Muscle layer of duodenum (tissue), 2 donors: Measurements from ENCODE around the gene RIPK3.

Experiments
- H3K27ac ChIP-seq: one replicate; pipeline ENCODE4 v1.7.0; 2013; ENCODE audit warnings: mild to moderate bottlenecking, low read length
- H3K27me3 ChIP-seq: one replicate; pipeline ENCODE4 v1.7.0; 2013; ENCODE audit warnings: low read depth, mild to moderate bottlenecking, control low read depth, low read length
- H3K36me3 ChIP-seq, 2 donors: one replicate each; pipeline ENCODE4 v1.7.0; 2013; ENCODE audit warnings: low read length in 2 of 2, control low read depth in 1 of 2, mild to moderate bottlenecking in 1 of 2; ENCODE audit not compliant: insufficient read depth in 2 of 2, control insufficient read depth in 1 of 2
- H3K4me1 ChIP-seq, 2 donors: one replicate each; pipeline ENCODE4 v1.7.0; 2013; ENCODE audit warnings: low read length in 2 of 2, mild to moderate bottlenecking in 2 of 2, control low read depth in 1 of 2, moderate library complexity in 1 of 2; ENCODE audit not compliant: insufficient read depth in 2 of 2, control insufficient read depth in 1 of 2
- H3K4me3 ChIP-seq, 2 donors: one replicate each; pipeline ENCODE4 v1.7.0; 2013; ENCODE audit warnings: low read length in 2 of 2, low read depth in 1 of 2, mild to moderate bottlenecking in 1 of 2
- H3K9me3 ChIP-seq, 2 donors: one replicate each; pipeline ENCODE4 v1.7.0; 2013; ENCODE audit warnings: low read length in 2 of 2, control low read depth in 1 of 2, mild to moderate bottlenecking in 1 of 2; ENCODE audit not compliant: control insufficient read depth in 1 of 2
- donor health status: healthy.

The RIPK3 gene

DNA sequence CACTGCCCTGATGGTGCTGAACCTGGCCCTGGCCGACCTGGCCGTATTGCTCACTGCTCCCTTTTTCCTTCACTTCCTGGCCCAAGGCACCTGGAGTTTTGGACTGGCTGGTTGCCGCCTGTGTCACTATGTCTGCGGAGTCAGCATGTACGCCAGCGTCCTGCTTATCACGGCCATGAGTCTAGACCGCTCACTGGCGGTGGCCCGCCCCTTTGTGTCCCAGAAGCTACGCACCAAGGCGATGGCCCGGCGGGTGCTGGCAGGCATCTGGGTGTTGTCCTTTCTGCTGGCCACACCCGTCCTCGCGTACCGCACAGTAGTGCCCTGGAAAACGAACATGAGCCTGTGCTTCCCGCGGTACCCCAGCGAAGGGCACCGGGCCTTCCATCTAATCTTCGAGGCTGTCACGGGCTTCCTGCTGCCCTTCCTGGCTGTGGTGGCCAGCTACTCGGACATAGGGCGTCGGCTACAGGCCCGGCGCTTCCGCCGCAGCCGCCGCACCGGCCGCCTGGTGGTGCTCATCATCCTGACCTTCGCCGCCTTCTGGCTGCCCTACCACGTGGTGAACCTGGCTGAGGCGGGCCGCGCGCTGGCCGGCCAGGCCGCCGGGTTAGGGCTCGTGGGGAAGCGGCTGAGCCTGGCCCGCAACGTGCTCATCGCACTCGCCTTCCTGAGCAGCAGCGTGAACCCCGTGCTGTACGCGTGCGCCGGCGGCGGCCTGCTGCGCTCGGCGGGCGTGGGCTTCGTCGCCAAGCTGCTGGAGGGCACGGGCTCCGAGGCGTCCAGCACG lies 23.8 kb downstream of the RIPK3 start:
- H3K36me3 ChIP-seq: peaks cover 0 to 4% of the 10 kb centered on the region in 2 donors
- H3K4me3 ChIP-seq: peak overlapping the region in 1 of 2 donors; percentile 17
- no peaks in the 10 kb centered on the region for H3K9me3 ChIP-seq
- H3K4me1 ChIP-seq: peaks cover 9 to 11% of the 10 kb centered on the region in 2 donors
- H3K27me3 ChIP-seq: peaks cover 4% of the 10 kb centered on the region
- no peak overlapping the region for H3K27ac ChIP-seq

DNA sequence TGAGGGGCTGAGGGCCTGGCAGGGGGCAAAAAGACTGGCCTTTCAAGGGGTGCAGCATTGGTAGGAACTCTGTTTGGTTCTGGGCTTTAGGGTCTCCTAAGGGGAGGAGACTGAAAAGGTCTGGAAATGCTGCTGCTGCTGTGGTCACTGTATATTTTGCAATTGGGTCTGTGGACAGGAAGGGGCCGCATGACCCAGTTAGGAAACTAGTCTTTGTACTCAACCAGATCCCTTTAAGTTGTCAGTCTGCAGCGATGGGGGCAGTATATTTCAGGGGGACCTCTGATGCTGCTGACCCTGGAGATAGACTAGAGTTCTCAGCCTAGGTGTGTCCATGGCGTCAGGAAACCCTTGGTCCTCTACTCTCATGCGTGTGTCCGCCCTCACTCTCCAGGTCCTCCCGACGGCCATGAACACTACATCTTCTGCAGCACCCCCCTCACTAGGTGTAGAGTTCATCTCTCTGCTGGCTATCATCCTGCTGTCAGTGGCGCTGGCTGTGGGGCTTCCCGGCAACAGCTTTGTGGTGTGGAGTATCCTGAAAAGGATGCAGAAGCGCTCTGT lies 24.5 kb downstream of the RIPK3 start:
- Histone ChIP-seq H3K36me3 (peaks cover 0 to 4% of the 10 kb centered on the region in 2 donors), H3K4me1 (peaks cover 11 to 16% of the 10 kb centered on the region in 2 donors), H3K27me3 (peaks cover 4% of the 10 kb centered on the region), H3K27ac (no peak overlapping the region), H3K4me3 (peak overlapping the region in 1 of 2 donors; percentile 9), H3K9me3 (no peaks in the 10 kb centered on the region)

DNA sequence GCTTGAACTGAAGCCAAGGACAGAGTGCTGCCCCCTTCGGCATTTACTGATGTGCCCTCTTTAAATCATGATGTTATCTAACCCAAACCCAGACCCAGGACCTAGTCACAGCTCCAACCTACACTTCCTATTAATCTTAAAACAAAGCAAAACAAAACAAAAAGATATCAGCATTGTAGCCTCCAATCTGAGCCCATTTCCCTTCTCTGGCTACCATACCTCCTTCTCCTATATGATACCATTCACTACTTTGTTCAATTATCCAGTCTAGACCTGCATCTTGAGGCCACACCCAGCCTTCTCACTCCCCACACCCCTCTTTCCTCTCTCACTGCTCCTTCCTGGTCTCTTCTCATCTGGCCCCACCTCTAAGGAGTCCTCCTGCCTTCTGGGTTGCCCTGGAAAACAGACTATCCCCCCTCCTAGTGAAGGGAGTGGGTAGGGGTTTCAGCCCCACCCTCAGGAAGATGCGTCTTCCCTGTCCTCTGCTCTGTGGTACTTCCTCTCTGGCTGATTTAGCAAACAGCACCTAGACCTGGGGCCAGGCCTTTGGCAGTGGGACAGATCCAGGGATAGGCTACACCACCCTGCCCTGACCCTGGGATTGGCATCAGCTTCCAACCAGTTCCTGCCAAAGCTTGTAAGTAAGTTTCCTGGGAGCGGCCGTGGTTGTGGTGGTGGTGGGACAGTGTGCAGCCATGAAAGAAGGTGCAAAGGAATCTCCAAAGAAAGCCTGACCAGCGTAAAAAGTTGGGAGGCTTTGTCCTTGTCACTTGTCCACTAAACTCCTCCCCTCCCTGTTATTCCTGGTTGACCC lies 25.2 kb downstream of the RIPK3 start:
- Histone ChIP-seq H3K4me1 (peaks cover 18 to 23% of the 10 kb centered on the region in 2 donors), H3K9me3 (no peaks in the 10 kb centered on the region), H3K27me3 (no peaks in the 10 kb centered on the region), H3K27ac (no peak overlapping the region), H3K4me3 (peak overlapping the region in 1 of 2 donors; percentile 9), H3K36me3 (peaks cover 0 to 4% of the 10 kb centered on the region in 2 donors)

DNA sequence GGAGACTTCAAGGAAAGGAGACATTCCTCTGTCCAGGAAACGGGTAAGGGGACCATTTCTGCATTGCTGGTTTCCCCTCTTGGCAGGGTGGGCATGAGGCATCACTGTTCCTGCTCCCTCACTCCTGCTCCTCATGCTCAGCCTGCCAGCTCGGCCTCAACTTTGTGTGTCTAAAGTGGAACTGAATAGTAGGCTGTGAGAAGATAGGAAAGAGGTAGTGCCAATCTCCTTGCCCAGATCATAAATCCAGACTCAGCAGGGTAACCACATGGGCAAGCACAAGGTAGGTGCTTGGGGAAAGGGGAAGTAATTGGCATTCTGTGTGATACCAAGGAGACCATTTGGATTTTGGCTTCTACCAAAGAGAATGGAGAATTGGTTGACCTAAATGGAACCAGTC lies 25.9 kb downstream of the RIPK3 start:
- H3K27ac ChIP-seq: no peak overlapping the region

DNA sequence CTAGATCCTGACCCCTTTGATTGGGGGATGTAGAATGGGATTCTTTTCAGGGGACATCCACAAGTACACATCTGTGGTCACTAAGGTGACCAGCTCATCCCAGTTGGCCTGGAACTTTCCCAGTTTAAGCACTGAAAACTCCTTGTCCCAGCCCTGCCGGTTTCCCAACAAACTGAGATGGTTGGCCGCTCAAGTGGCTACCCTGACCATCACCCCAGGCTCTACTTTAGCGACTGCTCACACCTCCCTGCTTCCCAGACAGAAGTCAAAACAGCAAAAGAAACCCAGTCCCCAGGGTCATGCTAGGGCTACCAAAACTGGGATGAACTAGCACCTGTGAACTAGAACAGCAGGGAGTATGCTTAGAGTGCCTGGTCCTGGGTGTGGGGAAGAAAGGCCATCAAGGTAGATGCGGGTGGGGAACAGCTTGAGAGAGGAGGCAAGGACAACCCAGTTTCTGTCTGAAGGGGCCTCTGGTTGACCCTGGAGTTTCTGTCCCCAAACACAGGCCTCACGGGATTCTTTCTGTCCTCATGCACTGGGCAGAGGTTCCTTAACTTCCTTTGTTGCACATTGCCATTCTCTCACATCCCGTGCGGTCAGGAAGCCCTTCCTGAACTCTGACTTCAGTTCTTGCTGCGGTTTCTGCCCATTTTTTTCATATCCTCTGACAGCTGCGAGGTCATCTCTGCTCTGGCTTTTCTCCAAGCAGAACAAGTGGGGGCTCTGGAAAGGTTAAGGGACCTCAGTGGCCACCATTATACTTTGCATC lies 26.9 kb downstream of the RIPK3 start:
- no peaks in the 10 kb centered on the region for H3K9me3 ChIP-seq
- H3K36me3 ChIP-seq: peaks cover 0 to 4% of the 10 kb centered on the region in 2 donors
- H3K27ac ChIP-seq: peak overlapping the region; percentile 40
- H3K27me3 ChIP-seq: no peaks in the 10 kb centered on the region
- H3K4me1 ChIP-seq: peaks cover 21 to 28% of the 10 kb centered on the region in 2 donors
- no peak overlapping the region for H3K4me3 ChIP-seq

More for the DNA sequence above, 25.9 kb downstream of the RIPK3 start:
- H3K9me3 ChIP-seq: no peaks in the 10 kb centered on the region
- H3K4me3 ChIP-seq: no peak overlapping the region
- H3K4me1 ChIP-seq: peaks cover 21 to 27% of the 10 kb centered on the region in 2 donors
- H3K27me3 ChIP-seq: no peaks in the 10 kb centered on the region
- peaks cover 0 to 4% of the 10 kb centered on the region in 2 donors for H3K36me3 ChIP-seq

DNA sequence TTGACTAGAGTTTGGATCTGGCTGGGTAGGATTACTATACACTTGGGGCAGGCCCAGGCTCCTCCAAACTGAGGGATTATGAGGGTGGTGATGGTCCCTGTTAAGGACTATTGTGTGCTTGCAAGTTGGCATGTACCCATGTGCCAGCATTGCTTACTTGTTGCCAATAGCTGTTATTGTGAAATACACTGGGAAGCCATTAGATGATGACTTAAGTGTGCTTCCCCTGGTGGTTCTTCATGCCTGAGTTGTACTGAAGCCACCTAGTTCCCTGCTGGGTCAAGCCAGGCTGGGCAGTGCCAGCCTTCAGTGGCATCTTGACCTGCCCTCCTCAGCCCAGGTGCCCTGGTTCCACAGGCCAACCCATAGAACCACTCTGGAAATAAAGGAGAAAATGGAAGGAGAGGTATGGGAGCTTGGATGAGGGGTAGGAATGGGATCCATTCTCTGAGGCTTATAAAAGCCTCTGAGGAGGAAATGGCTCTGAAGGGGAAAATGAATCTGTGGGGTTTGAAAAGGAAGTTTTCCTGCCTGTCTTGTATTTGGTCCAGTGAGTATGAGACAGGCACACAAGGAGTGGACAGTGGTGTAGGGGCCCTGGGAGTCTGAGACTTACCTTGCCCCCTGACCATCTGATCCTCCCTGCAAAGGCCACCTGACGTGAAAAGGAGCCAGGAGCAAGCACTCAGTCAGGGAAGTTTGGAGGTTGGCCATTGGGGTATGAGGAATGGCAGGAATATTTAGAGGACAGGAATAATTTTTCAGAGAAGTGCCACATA lies 27.8 kb downstream of the RIPK3 start:
- H3K4me1 ChIP-seq: peaks cover 21 to 32% of the 10 kb centered on the region in 2 donors
- peak overlapping the region; percentile 55 to 71 for H3K4me3 ChIP-seq
- H3K36me3 ChIP-seq: peaks cover 4 to 5% of the 10 kb centered on the region in 2 donors
- no peaks in the 10 kb centered on the region for H3K27me3 ChIP-seq
- no peaks in the 10 kb centered on the region for H3K9me3 ChIP-seq
- peak overlapping the region; percentile 40 for H3K27ac ChIP-seq

DNA sequence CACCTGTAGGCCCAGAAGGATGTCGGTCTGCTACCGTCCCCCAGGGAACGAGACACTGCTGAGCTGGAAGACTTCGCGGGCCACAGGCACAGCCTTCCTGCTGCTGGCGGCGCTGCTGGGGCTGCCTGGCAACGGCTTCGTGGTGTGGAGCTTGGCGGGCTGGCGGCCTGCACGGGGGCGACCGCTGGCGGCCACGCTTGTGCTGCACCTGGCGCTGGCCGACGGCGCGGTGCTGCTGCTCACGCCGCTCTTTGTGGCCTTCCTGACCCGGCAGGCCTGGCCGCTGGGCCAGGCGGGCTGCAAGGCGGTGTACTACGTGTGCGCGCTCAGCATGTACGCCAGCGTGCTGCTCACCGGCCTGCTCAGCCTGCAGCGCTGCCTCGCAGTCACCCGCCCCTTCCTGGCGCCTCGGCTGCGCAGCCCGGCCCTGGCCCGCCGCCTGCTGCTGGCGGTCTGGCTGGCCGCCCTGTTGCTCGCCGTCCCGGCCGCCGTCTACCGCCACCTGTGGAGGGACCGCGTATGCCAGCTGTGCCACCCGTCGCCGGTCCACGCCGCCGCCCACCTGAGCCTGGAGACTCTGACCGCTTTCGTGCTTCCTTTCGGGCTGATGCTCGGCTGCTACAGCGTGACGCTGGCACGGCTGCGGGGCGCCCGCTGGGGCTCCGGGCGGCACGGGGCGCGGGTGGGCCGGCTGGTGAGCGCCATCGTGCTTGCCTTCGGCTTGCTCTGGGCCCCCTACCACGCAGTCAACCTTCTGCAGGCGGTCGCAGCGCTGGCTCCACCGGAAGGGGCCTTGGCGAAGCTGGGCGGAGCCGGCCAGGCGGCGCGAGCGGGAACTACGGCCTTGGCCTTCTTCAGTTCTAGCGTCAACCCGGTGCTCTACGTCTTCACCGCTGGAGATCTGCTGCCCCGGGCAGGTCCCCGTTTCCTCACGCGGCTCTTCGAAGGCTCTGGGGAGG lies 28.9 kb downstream of the RIPK3 start, which contains the start of gene LTB4R:
Gene LTB4R, plus strand, starts transcription at position 857 of the 959 bp plus-strand sequence. CDS start 4,150 bp downstream, outside the sequence.
- H3K4me1 ChIP-seq: peaks cover 21 to 22% of the 10 kb centered on the region in 2 donors
- no peaks in the 10 kb centered on the region for H3K27me3 ChIP-seq
- H3K4me3 ChIP-seq: peak within 1 kb of the TSS; percentile 55 to 71
- H3K36me3 ChIP-seq: peaks cover 11 to 16% of the 10 kb centered on the region in 2 donors
- H3K9me3 ChIP-seq: no peaks in the 10 kb centered on the region
- peak within 1 kb of the TSS; percentile 40 for H3K27ac ChIP-seq

DNA sequence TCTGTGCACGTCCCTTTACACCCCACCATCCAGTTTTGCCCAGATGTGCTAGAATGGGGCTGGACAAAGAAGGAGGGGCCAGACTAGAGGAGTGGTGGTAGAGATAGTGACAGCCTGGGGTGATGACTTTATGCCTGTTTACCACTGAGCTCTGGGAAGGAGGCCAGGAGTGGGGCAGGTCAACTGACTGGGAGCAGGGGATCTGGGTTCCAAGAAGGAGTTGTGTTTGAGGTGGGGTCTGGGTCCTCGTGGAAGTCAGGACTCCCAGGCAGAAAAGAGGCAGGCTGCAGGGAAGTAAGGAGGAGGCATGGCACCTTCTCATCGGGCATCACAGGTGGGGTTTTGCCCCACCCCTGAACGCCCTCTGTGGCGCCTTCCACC lies 29.5 kb downstream of the RIPK3 start:
- peaks cover 18 to 23% of the 10 kb centered on the region in 2 donors for H3K36me3 ChIP-seq
- H3K4me3 ChIP-seq: peak overlapping the region; percentile 31 to 71
- H3K27me3 ChIP-seq: no peaks in the 10 kb centered on the region
- no peak overlapping the region for H3K27ac ChIP-seq
- H3K9me3 ChIP-seq: no peaks in the 10 kb centered on the region
- H3K4me1 ChIP-seq: peaks cover 21% of the 10 kb centered on the region in 2 donors

DNA sequence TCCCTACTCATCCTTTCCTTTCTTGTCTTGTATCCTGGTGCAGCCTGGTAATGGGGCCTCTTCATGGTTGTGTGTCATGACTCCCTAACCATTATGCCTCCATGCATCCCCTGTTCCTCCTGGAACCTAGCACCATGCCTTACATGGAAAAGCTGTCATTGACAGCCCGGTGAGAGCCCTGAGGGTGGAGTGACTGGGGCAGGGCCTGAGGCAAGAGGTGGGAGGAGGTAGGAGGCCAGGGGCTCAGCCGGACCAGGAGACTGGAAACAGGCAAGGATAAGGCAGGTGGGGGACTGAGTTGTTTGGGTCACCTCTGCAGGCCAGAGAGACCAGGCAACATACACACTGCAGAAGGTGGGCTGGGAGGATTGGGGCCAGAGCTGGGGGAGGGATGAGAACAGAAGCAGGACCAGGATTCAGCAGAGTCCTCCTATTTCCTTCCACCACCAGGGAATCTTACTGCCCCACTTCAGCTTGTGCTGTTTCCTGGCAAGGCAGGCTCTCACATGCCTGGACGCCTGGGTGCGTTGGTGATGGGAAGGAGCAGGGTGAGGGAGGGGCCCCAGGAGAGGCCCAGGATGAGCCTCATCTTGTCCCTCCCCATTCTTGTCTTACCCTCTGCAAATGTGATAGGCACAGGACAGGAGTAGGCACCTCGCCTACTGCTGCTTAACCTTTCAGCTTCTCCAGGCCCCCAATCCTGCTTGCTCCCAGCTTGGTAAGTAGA lies 30.1 kb downstream of the RIPK3 start, which contains the start of gene LTB4R2:
Gene LTB4R2, plus strand, starts transcription at position 603 of the 727 bp plus-strand sequence. CDS start 525 bp downstream, outside the sequence.
- peaks cover 21% of the 10 kb centered on the region in 2 donors for H3K4me1 ChIP-seq

More for the DNA sequence above, 30.1 kb downstream of the RIPK3 start, which contains the start of gene LTB4R2:
- Histone ChIP-seq H3K9me3 (no peaks in the 10 kb centered on the region), H3K36me3 (peaks cover 23 to 28% of the 10 kb centered on the region in 2 donors), H3K27me3 (no peaks in the 10 kb centered on the region), H3K4me3 (peak within 1 kb of the TSS; percentile 31 to 71), H3K27ac (no peak within 1 kb of the TSS)
